IPS-20b (cell line): ENCODE measurements around the gene PPAT.
A peak's percentile ranks its signal among the peaks of the same experiment; 100 is the strongest.

Experiments used
- H3K27ac ChIP-seq: one replicate; pipeline ENCODE4 v1.5.1; 2013; ENCODE audit warnings: low read length
- H3K27me3 ChIP-seq: 2 replicates; pipeline ENCODE4 v1.6.1; 2013; ENCODE audit warnings: mild to moderate bottlenecking, low read length, inconsistent platforms; ENCODE audit not compliant: insufficient read depth
- H3K36me3 ChIP-seq: 2 replicates; pipeline ENCODE4 v1.6.1; 2013; ENCODE audit warnings: low read depth, mild to moderate bottlenecking, inconsistent platforms, low read length, moderate library complexity; ENCODE audit not compliant: insufficient read depth
- H3K4me1 ChIP-seq: 2 replicates; pipeline ENCODE4 v1.6.1; 2013; ENCODE audit warnings: mild to moderate bottlenecking, control low read depth, inconsistent platforms, low read length, moderate library complexity; ENCODE audit not compliant: insufficient read depth
- H3K4me3 ChIP-seq: 2 replicates; pipeline ENCODE4 v1.5.1; 2013; ENCODE audit warnings: mild to moderate bottlenecking, low read length, inconsistent platforms
- H3K9ac ChIP-seq: 2 replicates; pipeline ENCODE4 v1.6.1; 2013; ENCODE audit warnings: low read depth, mild to moderate bottlenecking, inconsistent platforms, low read length, moderate library complexity
- H3K9me3 ChIP-seq: 2 replicates; pipeline ENCODE4 v1.6.1; 2013; ENCODE audit warnings: mild to moderate bottlenecking, low read depth, low read length, inconsistent platforms; ENCODE audit not compliant: insufficient read depth

PPAT gene

GRCh38 chr4:56409511-56410090, 25.8 kb downstream of the PPAT start:
- Histone ChIP-seq H3K27ac (no peak overlapping the region), H3K4me3 (no peak overlapping the region), H3K27me3 (no peaks in the 10 kb centered on the region), H3K9ac (peak overlapping the region; percentile 13; the same call in 1 of the 2 replicates), H3K4me1 (peaks cover 30% of the 10 kb centered on the region; the same call in 1 of the 2 replicates), H3K9me3 (no peaks in the 10 kb centered on the region), H3K36me3 (peaks cover 32% of the 10 kb centered on the region)

- H3K27ac ChIP-seq, result no peak overlapping the region
- no peaks in the 10 kb centered on the region for H3K27me3 ChIP-seq
- H3K9me3 ChIP-seq, result no peaks in the 10 kb centered on the region
- peaks cover 30% of the 10 kb centered on the region; the same call in 1 of the 2 replicates for H3K4me1 ChIP-seq
- H3K36me3 ChIP-seq, result peaks cover 39% of the 10 kb centered on the region
- H3K4me3 ChIP-seq, result no peak overlapping the region
- H3K9ac ChIP-seq, result no peak overlapping the region
Observed at GRCh38 chr4:56408978-56409377, 26.4 kb downstream of the PPAT start.

GRCh38 chr4:56406151-56406550, 29.3 kb downstream of the PPAT start:
- Histone ChIP-seq H3K9me3 (no peaks in the 10 kb centered on the region), H3K4me3 (no peak overlapping the region), H3K27me3 (no peaks in the 10 kb centered on the region), H3K36me3 (peaks cover 64% of the 10 kb centered on the region), H3K27ac (no peak overlapping the region), H3K4me1 (peaks cover 27% of the 10 kb centered on the region; the same call in 1 of the 2 replicates), H3K9ac (no peak overlapping the region)

GRCh38 chr4:56405016-56405415, 30.4 kb downstream of the PPAT start:
- Histone ChIP-seq H3K4me1 (peaks cover 26% of the 10 kb centered on the region; the same call in 1 of the 2 replicates), H3K36me3 (peaks cover 76% of the 10 kb centered on the region), H3K4me3 (no peak overlapping the region), H3K9me3 (no peaks in the 10 kb centered on the region), H3K27ac (no peak overlapping the region), H3K9ac (no peak overlapping the region), H3K27me3 (no peaks in the 10 kb centered on the region)

GRCh38 chr4:56400560-56400959, 34.9 kb downstream of the PPAT start:
- Histone ChIP-seq H3K4me3 (peak overlapping the region; percentile 45), H3K27me3 (no peaks in the 10 kb centered on the region), H3K9ac (peak overlapping the region; percentile 25; the same call in 1 of the 2 replicates), H3K36me3 (peaks cover 94% of the 10 kb centered on the region), H3K9me3 (no peaks in the 10 kb centered on the region), H3K4me1 (peaks cover 16% of the 10 kb centered on the region; the same call in 1 of the 2 replicates), H3K27ac (peak overlapping the region; percentile 87)

GRCh38 chr4:56391270-56391669, 44.1 kb downstream of the PPAT start:
- no peak overlapping the region for H3K27ac ChIP-seq
- no peaks in the 10 kb centered on the region for H3K9me3 ChIP-seq
- H3K4me3 ChIP-seq, result no peak overlapping the region
- no peak overlapping the region for H3K9ac ChIP-seq
- peaks cover 37% of the 10 kb centered on the region for H3K36me3 ChIP-seq
- H3K27me3 ChIP-seq, result no peaks in the 10 kb centered on the region
- H3K4me1 ChIP-seq, result no peaks in the 10 kb centered on the region; the same call in 1 of the 2 replicates

- Histone ChIP-seq H3K4me3 (no peak overlapping the region), H3K9ac (0 out of 2 replicates have a peak overlapping the region, but pooled peaks have one; percentile 14)
Observed at GRCh38 chr4:56389558-56389957, 45.9 kb downstream of the PPAT start.

GRCh38 chr4:56388306-56388705, 47.1 kb downstream of the PPAT start:
- H3K27ac ChIP-seq, result no peak overlapping the region
- H3K4me1 ChIP-seq, result peaks cover 4% of the 10 kb centered on the region; the same call in 1 of the 2 replicates
- peak overlapping the region; percentile 100 for H3K4me3 ChIP-seq

More at GRCh38 chr4:56389558-56389957, 45.9 kb downstream of the PPAT start:
- Histone ChIP-seq H3K27ac (no peak overlapping the region), H3K9me3 (no peaks in the 10 kb centered on the region), H3K36me3 (peaks cover 19% of the 10 kb centered on the region), H3K27me3 (no peaks in the 10 kb centered on the region), H3K4me1 (peaks cover 4% of the 10 kb centered on the region; the same call in 1 of the 2 replicates)

GRCh38 chr4:56387023-56388001, 48.1 kb downstream of the PPAT start, which contains the start of gene AASDH:
TSS of gene AASDH (minus strand) at chr4:56387491. CDS start at chr4:56384299, 3,192 bp downstream.
- peak within 1 kb of the TSS; percentile 95 for H3K27ac ChIP-seq
- H3K27me3 ChIP-seq, result no peaks in the 10 kb centered on the region
- peaks cover 4% of the 10 kb centered on the region; the same call in 1 of the 2 replicates for H3K4me1 ChIP-seq
- H3K9me3 ChIP-seq, result no peaks in the 10 kb centered on the region
- H3K4me3 ChIP-seq, result peak within 1 kb of the TSS; percentile 100
- peak within 1 kb of the TSS; percentile 92 for H3K9ac ChIP-seq
- H3K36me3 ChIP-seq, result peaks cover 7% of the 10 kb centered on the region; the same call in 1 of the 2 replicates

More at GRCh38 chr4:56388306-56388705, 47.1 kb downstream of the PPAT start:
- Histone ChIP-seq H3K9me3 (no peaks in the 10 kb centered on the region), H3K36me3 (peaks cover 13% of the 10 kb centered on the region), H3K27me3 (no peaks in the 10 kb centered on the region), H3K9ac (peak overlapping the region; percentile 92; the same call in 1 of the 2 replicates)

- no peaks in the 10 kb centered on the region for H3K9me3 ChIP-seq
- peaks cover 6% of the 10 kb centered on the region; the same call in 1 of the 2 replicates for H3K36me3 ChIP-seq
- peaks cover 4% of the 10 kb centered on the region; the same call in 1 of the 2 replicates for H3K4me1 ChIP-seq
- H3K27me3 ChIP-seq, result no peaks in the 10 kb centered on the region
- no peak overlapping the region for H3K27ac ChIP-seq
- H3K9ac ChIP-seq, result peak overlapping the region; percentile 48; the same call in 1 of the 2 replicates
- peak overlapping the region; percentile 65 for H3K4me3 ChIP-seq
Observed at GRCh38 chr4:56386091-56386490, 49.3 kb downstream of the PPAT start.

- no peaks in the 10 kb centered on the region for H3K9me3 ChIP-seq
- peaks cover 24% of the 10 kb centered on the region for H3K36me3 ChIP-seq
- H3K9ac ChIP-seq, result no peak overlapping the region
- no peaks in the 10 kb centered on the region for H3K27me3 ChIP-seq
- no peaks in the 10 kb centered on the region for H3K4me1 ChIP-seq
- H3K27ac ChIP-seq, result no peak overlapping the region
- no peak overlapping the region for H3K4me3 ChIP-seq
Observed at GRCh38 chr4:56375458-56375857, 60.0 kb downstream of the PPAT start.
